Activated CD4-positive, alpha-beta T cell treated with anti-CD3 and anti-CD28 coated beads, Interleukin-2, amount 50 U/mL, for 16 hours (primary cell): ENCODE results near the gene ALKBH1.
"Not testable (repeated sequence)": the region's sequence is repeated elsewhere in the genome, so short reads cannot be mapped to it uniquely, and the experiment has no call there.

Experiments
- DNase-seq: peaks from one replicate; pipeline ENCODE4 v3.0.0-alpha.2; 2020

Gene ALKBH1

GRCh38 chr14:77667331-77667730 is 40.5 kb downstream of the ALKBH1 start:
- no peak for DNase-seq

GRCh38 chr14:77663293-77663692 is 44.5 kb downstream of the ALKBH1 start:
- no peak for DNase-seq

GRCh38 chr14:77661562-77661961 is 46.3 kb downstream of the ALKBH1 start:
- DNase-seq, result not testable (repeated sequence)

- no peak for DNase-seq
Observed at GRCh38 chr14:77660754-77661153, 47.1 kb downstream of the ALKBH1 start.

- no peak for DNase-seq
Observed at GRCh38 chr14:77659831-77660230, 48.0 kb downstream of the ALKBH1 start.

GRCh38 chr14:77657280-77657679 is 50.5 kb downstream of the ALKBH1 start:
- DNase-seq, result no peak

- DNase-seq, result no peak
Observed at GRCh38 chr14:77654001-77654441, 53.8 kb downstream of the ALKBH1 start.

- DNase-seq, result no peak
Observed at GRCh38 chr14:77649326-77649725, 58.5 kb downstream of the ALKBH1 start.

- no peak for DNase-seq
Observed at GRCh38 chr14:77648520-77649200, 59.2 kb downstream of the ALKBH1 start.

- no peak for DNase-seq
Observed at GRCh38 chr14:77647853-77648252, 60.0 kb downstream of the ALKBH1 start.

GRCh38 chr14:77646907-77647306 is 60.9 kb downstream of the ALKBH1 start:
- DNase-seq, result no peak

- no peak for DNase-seq
Observed at GRCh38 chr14:77645520-77646230, 62.1 kb downstream of the ALKBH1 start.

GRCh38 chr14:77642407-77642806 is 65.4 kb downstream of the ALKBH1 start:
- DNase-seq, result no peak

GRCh38 chr14:77641534-77642341 is 66.1 kb downstream of the ALKBH1 start:
- peak; percentile 66 for DNase-seq

GRCh38 chr14:77640756-77641533 is 66.9 kb downstream of the ALKBH1 start:
- no peak for DNase-seq

GRCh38 chr14:77638771-77639171 is 69.1 kb downstream of the ALKBH1 start:
- DNase-seq, result no peak

- DNase-seq, result not testable (repeated sequence)
Observed at GRCh38 chr14:77635869-77636268, 72.0 kb downstream of the ALKBH1 start.

GRCh38 chr14:77635466-77635865 is 72.4 kb downstream of the ALKBH1 start:
- not testable (repeated sequence) for DNase-seq

GRCh38 chr14:77630111-77630510 is 77.7 kb downstream of the ALKBH1 start:
- DNase-seq, result no peak

GRCh38 chr14:77625360-77625759 is 82.5 kb downstream of the ALKBH1 start:
- DNase-seq, result no peak

GRCh38 chr14:77623201-77623600 is 84.6 kb downstream of the ALKBH1 start:
- DNase-seq, result no peak
